HepG2 (cell line): ENCODE measurements around the gene ATAD3C. TPM values are rescaled to one million over a fixed set of nuclear protein-coding genes. Genes with fewer than 3 reads are reported as not detected.

ENCODE experiments used
- DR1 ChIP-seq: sonication (generic); formaldehyde crosslinking; IDR thresholded peaks from 2 replicates; pipeline ENCODE4 v1.8.0; 2021; ENCODE audit warnings: mild to moderate bottlenecking, missing genetic modification reagents, inconsistent platforms
- ESRRA ChIP-seq: sonication (generic); formaldehyde crosslinking; IDR thresholded peaks from 2 replicates; pipeline ENCODE4 v1.5.1; 2020; ENCODE audit warnings: mild to moderate bottlenecking, low read depth, missing genetic modification reagents
- HNRNPK ChIP-seq: fragments of 200-400 bp; formaldehyde crosslinking; IDR thresholded peaks from 2 replicates; pipeline ENCODE4 v1.6.1; 2018; ENCODE audit warnings: low read length, low read depth, moderate library complexity, mild to moderate bottlenecking; ENCODE audit not compliant: poor library complexity, severe bottlenecking
- RARA ChIP-seq: IDR thresholded peaks from 2 replicates; pipeline ENCODE4 v1.6.1; 2016; ENCODE audit warnings: missing genetic modification reagents, missing compliant biosample characterization
- RBAK ChIP-seq: sonication (generic); formaldehyde crosslinking; IDR thresholded peaks from 2 replicates; pipeline ENCODE4 v1.5.1; 2020; ENCODE audit warnings: mild to moderate bottlenecking, missing genetic modification reagents
- TCF7 ChIP-seq: sonication (generic); IDR thresholded peaks from 2 replicates; pipeline ENCODE4 v1.6.1; 2016; ENCODE audit warnings: antibody characterized with exemption, low read depth
- USF2 ChIP-seq, 2 experiments: sonication (generic) in 1 of 2; formaldehyde crosslinking in 1 of 2; IDR thresholded peaks; 2 replicates each; pipeline versions ENCODE4 v1.5.1 to v1.6.1; 2011 to 2020; ENCODE audit warnings: borderline replicate concordance in 1 of 2, low read depth in 1 of 2, low read length in 1 of 2, mild to moderate bottlenecking in 1 of 2, missing genetic modification reagents in 1 of 2, moderate library complexity in 1 of 2
- ZNF180 ChIP-seq: sonication (generic); formaldehyde crosslinking; IDR thresholded peaks from 2 replicates; pipeline ENCODE4 v1.4.0; 2020; ENCODE audit warnings: low read depth, missing genetic modification reagents, borderline replicate concordance
- ZNF251 ChIP-seq: sonication (generic); formaldehyde crosslinking; IDR thresholded peaks from 2 replicates; pipeline ENCODE4 v1.9.0; 2021; ENCODE audit warnings: mild to moderate bottlenecking, missing genetic modification reagents
- ZNF383 ChIP-seq: sonication (generic); formaldehyde crosslinking; IDR thresholded peaks from 2 replicates; pipeline ENCODE4 v1.4.0; 2020; ENCODE audit warnings: missing genetic modification reagents, mild to moderate bottlenecking, borderline replicate concordance
- ZNF572 ChIP-seq: sonication (generic); formaldehyde crosslinking; IDR thresholded peaks from 2 replicates; pipeline ENCODE4 v1.5.1; 2020; ENCODE audit warnings: mild to moderate bottlenecking, missing genetic modification reagents
- ZNF616 ChIP-seq: sonication (generic); formaldehyde crosslinking; IDR thresholded peaks from 2 replicates; pipeline ENCODE4 v1.5.0; 2020; ENCODE audit warnings: low read depth, mild to moderate bottlenecking, missing genetic modification reagents
- ZNF766 ChIP-seq: sonication (generic); formaldehyde crosslinking; IDR thresholded peaks from 2 replicates; pipeline ENCODE4 v1.5.0; 2020; ENCODE audit warnings: missing genetic modification reagents, borderline replicate concordance
- polyA plus RNA-seq, 8 experiments: library from polyadenylated mRNA; depleted of rRNA in 3 of 8; stranded (reverse) in 7 of 8; unstranded in 1 of 8; fragments of >200 nt; fragmentation: Illumina TruSeq in 4 of 8; extraction: Trizol in 4 of 8; gene quantifications; 2 replicates each; pipeline versions ENCODE4 v1.2.1 to v1.2.3, GENCODE V29; 2011 to 2016; ENCODE audit warnings: low read depth in 4 of 8, missing spikeins in 1 of 8, mixed read lengths in 1 of 8; ENCODE audit not compliant: insufficient read depth in 1 of 8
- total RNA-seq, 5 experiments: library from RNA; depleted of rRNA; stranded (reverse); fragments of >200 nt; fragmentation: Illumina TruSeq; extraction: Trizol; gene quantifications; 2 replicates each; pipeline ENCODE4 v1.2.3, GENCODE V29; 2016; ENCODE audit warnings: low read depth in 1 of 5
- TF ChIP-seq, protein P1 (sequence below): sonication (generic); formaldehyde crosslinking; IDR thresholded peaks from 2 replicates; pipeline ENCODE4 v1.5.1; 2020; ENCODE audit warnings: missing genetic modification reagents, mild to moderate bottlenecking, borderline replicate concordance
- TF ChIP-seq, protein P2 (sequence below): sonication (generic); formaldehyde crosslinking; IDR thresholded peaks from 2 replicates; pipeline ENCODE4 v1.9.0; 2021; ENCODE audit warnings: missing genetic modification reagents, mild to moderate bottlenecking, borderline replicate concordance
- TF ChIP-seq, protein P3 (sequence below): sonication (generic); formaldehyde crosslinking; IDR thresholded peaks from 2 replicates; pipeline ENCODE4 v1.4.0; 2020; ENCODE audit warnings: mild to moderate bottlenecking, missing genetic modification reagents

Gene ATAD3C
- total and polyA plus RNA-seq, 2 of the 13 experiments (the other 11 are each of a cell fraction or from before 2014, with no cell fraction given): 2.4 to 3.2 TPM

DNA sequence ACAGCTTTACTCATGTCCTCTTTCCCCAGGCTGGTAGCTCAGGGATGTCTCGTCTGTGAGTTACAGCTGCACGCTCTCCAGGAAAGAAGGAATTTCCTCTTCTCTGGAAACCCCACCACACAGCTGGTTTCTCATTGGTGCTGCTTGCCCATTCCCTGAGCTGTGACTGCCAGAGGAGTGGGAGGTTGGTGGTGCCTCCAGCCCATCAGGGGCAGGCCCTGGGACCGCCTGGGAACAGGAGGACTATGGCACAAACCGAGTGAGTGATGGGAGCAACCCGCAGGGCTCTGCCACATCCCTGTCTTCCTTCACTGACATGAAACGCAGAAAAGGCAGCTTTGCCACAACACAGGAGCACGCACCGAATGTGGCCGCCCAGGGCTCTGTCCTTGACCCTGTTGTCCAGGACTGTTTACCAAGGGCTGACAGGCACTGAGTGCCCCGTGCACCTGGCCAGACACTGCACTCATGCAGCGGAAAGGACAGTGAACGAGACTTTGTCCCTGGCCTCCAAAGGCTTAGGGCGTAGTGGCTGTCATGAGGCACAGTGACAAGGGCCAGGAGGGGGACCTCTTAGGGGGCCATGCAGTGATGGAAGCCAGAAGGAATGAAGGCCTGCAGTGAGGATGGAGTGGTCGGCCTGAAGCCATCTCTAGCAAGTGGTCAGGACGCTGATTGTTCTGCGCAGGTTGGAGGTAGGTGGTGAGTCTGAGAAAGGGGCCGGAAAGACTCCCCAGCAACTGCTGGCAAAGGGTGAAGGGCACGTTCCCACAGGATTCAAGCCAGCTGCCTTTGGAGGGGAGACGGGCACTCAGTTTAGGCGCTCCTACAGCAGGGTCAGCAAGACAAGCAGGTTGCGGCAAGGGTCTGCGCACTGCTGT is 48.7 kb upstream of the ATAD3C start (continued):
- peak; percentile 93 for TF ChIP-seq ZNF766 (CRISPR knock-in tag)
- TF ChIP-seq ZNF616: peak; percentile 84
- no peak; the same call in 1 of the 2 replicates for TF ChIP-seq TCF7
- peak; percentile 97; the same call in 1 of the 2 replicates for TF ChIP-seq ZNF572 (CRISPR knock-in tag)
- TF ChIP-seq, protein P1, sequence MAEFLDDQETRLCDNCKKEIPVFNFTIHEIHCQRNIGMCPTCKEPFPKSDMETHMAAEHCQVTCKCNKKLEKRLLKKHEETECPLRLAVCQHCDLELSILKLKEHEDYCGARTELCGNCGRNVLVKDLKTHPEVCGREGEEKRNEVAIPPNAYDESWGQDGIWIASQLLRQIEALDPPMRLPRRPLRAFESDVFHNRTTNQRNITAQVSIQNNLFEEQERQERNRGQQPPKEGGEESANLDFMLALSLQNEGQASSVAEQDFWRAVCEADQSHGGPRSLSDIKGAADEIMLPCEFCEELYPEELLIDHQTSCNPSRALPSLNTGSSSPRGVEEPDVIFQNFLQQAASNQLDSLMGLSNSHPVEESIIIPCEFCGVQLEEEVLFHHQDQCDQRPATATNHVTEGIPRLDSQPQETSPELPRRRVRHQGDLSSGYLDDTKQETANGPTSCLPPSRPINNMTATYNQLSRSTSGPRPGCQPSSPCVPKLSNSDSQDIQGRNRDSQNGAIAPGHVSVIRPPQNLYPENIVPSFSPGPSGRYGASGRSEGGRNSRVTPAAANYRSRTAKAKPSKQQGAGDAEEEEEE (CRISPR knock-in tag): no peak
- peak; percentile 100 for TF ChIP-seq RARA (CRISPR knock-in tag)
- TF ChIP-seq, protein P2, sequence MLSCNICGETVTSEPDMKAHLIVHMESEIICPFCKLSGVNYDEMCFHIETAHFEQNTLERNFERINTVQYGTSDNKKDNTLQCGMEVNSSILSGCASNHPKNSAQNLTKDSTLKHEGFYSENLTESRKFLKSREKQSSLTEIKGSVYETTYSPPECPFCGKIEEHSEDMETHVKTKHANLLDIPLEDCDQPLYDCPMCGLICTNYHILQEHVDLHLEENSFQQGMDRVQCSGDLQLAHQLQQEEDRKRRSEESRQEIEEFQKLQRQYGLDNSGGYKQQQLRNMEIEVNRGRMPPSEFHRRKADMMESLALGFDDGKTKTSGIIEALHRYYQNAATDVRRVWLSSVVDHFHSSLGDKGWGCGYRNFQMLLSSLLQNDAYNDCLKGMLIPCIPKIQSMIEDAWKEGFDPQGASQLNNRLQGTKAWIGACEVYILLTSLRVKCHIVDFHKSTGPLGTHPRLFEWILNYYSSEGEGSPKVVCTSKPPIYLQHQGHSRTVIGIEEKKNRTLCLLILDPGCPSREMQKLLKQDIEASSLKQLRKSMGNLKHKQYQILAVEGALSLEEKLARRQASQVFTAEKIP (CRISPR knock-in tag): no peak
- no peak for TF ChIP-seq USF2 (IDR thresholded peaks at IDR 0.05; ENCODE audit: low read depth, low read length)
- TF ChIP-seq USF2 (CRISPR knock-in tag; IDR thresholded peaks at IDR 0.05; ENCODE audit: borderline replicate concordance): no peak
- no peak for TF ChIP-seq ZNF383 (CRISPR knock-in tag)
- no peak for TF ChIP-seq HNRNPK
- TF ChIP-seq, protein P3, sequence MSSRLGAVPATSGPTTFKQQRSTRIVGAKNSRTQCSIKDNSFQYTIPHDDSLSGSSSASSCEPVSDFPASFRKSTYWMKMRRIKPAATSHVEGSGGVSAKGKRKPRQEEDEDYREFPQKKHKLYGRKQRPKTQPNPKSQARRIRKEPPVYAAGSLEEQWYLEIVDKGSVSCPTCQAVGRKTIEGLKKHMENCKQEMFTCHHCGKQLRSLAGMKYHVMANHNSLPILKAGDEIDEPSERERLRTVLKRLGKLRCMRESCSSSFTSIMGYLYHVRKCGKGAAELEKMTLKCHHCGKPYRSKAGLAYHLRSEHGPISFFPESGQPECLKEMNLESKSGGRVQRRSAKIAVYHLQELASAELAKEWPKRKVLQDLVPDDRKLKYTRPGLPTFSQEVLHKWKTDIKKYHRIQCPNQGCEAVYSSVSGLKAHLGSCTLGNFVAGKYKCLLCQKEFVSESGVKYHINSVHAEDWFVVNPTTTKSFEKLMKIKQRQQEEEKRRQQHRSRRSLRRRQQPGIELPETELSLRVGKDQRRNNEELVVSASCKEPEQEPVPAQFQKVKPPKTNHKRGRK: no peak
- peak; percentile 96 for TF ChIP-seq ESRRA
- TF ChIP-seq ZNF251 (CRISPR knock-in tag): no peak
- no peak for TF ChIP-seq DR1 (CRISPR knock-in tag)
- TF ChIP-seq ZNF180 (CRISPR knock-in tag): no peak
- TF ChIP-seq RBAK: 0 out of 2 replicates have a peak, but pooled peaks have one; percentile 48
